H1 (cell line): Measurements from ENCODE around the gene SMIM1. TPM values are rescaled to one million over a fixed set of nuclear protein-coding genes. Genes with fewer than 3 reads are reported as not detected.

Experiments
- CTCF ChIA-PET: fragments of 300-600 bp; sonication (Branson Sonifier 250); formaldehyde crosslinking; loops from one replicate; lab custom pipeline; 2021; ENCODE audit not compliant: partially characterized antibody; lab: Charles Lee
- POLR2A ChIA-PET: fragments of 300-600 bp; sonication (Branson Sonifier 250); formaldehyde crosslinking; loops from one replicate; lab custom pipeline; 2021; ENCODE audit warnings: inconsistent platforms; ENCODE audit not compliant: partially characterized antibody; lab: Charles Lee
- DNase-seq, 2 experiments: peaks; one replicate each; pipeline versions ENCODE4 v3.0.0 to v3.0.0-alpha.2; 2010 to 2022; ENCODE audit warnings: low spot score in 2 of 2, low read depth in 1 of 2, mixed read lengths in 1 of 2
- FAIRE-seq: peaks from 2 replicates; lab custom pipeline; 2011; peaks lifted over from hg19 to GRCh38; lab: Jason Lieb, UNC
- H2AFZ ChIP-seq: 2 replicates; pipeline ENCODE4 v1.8.1; 2012; ENCODE audit warnings: low read length, inconsistent platforms
- H2AK5ac ChIP-seq: 2 replicates; pipeline ENCODE4 v1.6.1; 2013; ENCODE audit warnings: low read depth, low read length
- H2BK120ac ChIP-seq: replicated peaks from 2 replicates; pipeline ENCODE3; 2013; ENCODE audit warnings: low read depth, low read length, inconsistent platforms
- H2BK12ac ChIP-seq: 2 replicates; pipeline ENCODE4 v1.6.1; 2013; ENCODE audit warnings: low read depth, low read length
- H2BK15ac ChIP-seq: 2 replicates; pipeline ENCODE4 v1.6.1; 2013; ENCODE audit warnings: low read length
- H2BK20ac ChIP-seq: 2 replicates; pipeline ENCODE4 v1.6.1; 2013; ENCODE audit warnings: low read length
- H2BK5ac ChIP-seq: 2 replicates; pipeline ENCODE4 v1.6.1; 2013; ENCODE audit warnings: low read depth, low read length
- H3K14ac ChIP-seq: 2 replicates; pipeline ENCODE4 v1.6.1; 2013; ENCODE audit warnings: inconsistent platforms; ENCODE audit not compliant: insufficient read length
- H3K18ac ChIP-seq: 2 replicates; pipeline ENCODE4 v1.6.1; 2013; ENCODE audit warnings: low read length; ENCODE audit errors: extremely low read depth
- H3K23ac ChIP-seq: 2 replicates; pipeline ENCODE4 v1.6.1; 2013; ENCODE audit warnings: inconsistent platforms; ENCODE audit not compliant: insufficient read length
- H3K23me2 ChIP-seq: 2 replicates; pipeline ENCODE4 v1.6.1; 2013; ENCODE audit warnings: low read depth, low read length
- H3K27ac ChIP-seq: 2 replicates; pipeline ENCODE4 v1.6.1; 2011; ENCODE audit warnings: low read depth, low read length, inconsistent platforms
- H3K27me3 ChIP-seq, 4 experiments: replicated peaks in 1 of 4; 1 replicate in 1 of 4; 2 replicates in 3 of 4; pipeline versions ENCODE4 v1.6.1 to v1.8.1; 2011 to 2013; ENCODE audit warnings: low read length in 3 of 4, mild to moderate bottlenecking in 3 of 4, inconsistent platforms in 2 of 4, mixed read lengths in 2 of 4, moderate library complexity in 1 of 4; ENCODE audit not compliant: control insufficient read depth in 3 of 4, insufficient read depth in 3 of 4; ENCODE audit errors: extremely low read depth in 1 of 4
- H3K36me3 ChIP-seq, 4 experiments: 2 replicates each; pipeline versions ENCODE4 v1.6.1 to v1.8.1; 2011 to 2013; ENCODE audit warnings: mild to moderate bottlenecking in 4 of 4, low read length in 3 of 4, moderate library complexity in 2 of 4, control low read depth in 1 of 4, inconsistent platforms in 1 of 4; ENCODE audit not compliant: insufficient read depth in 4 of 4, control insufficient read depth in 2 of 4
- H3K4ac ChIP-seq: replicated peaks from 2 replicates; pipeline ENCODE3; 2013; ENCODE audit warnings: low read length, low read depth, mixed read lengths, inconsistent platforms; ENCODE audit not compliant: insufficient read length
- H3K4me1 ChIP-seq, 4 experiments: replicated peaks in 1 of 4; 1 replicate in 1 of 4; 2 replicates in 3 of 4; pipeline versions ENCODE4 v1.6.1 to v1.8.1; 2011 to 2013; ENCODE audit warnings: low read length in 3 of 4, inconsistent platforms in 2 of 4, mixed read lengths in 1 of 4; ENCODE audit not compliant: insufficient read depth in 4 of 4, control insufficient read depth in 3 of 4
- H3K4me2 ChIP-seq, 2 experiments: 2 replicates each; pipeline versions ENCODE4 v1.6.1 to v1.8.1; 2011 to 2013; ENCODE audit warnings: low read depth in 2 of 2, low read length in 2 of 2, control low read depth in 1 of 2, inconsistent platforms in 1 of 2, mild to moderate bottlenecking in 1 of 2; ENCODE audit not compliant: insufficient read depth in 1 of 2
- H3K4me3 ChIP-seq, 4 experiments: fragments of 200-600, 300-600 bp in 1 of 4; sonication (generic), shearing (Covaris generic), sonication (Bioruptor Twin) in 1 of 4; 2 replicates each; pipeline versions ENCODE4 v1.5.1 to v1.8.1; 2011 to 2016; ENCODE audit warnings: low read length in 4 of 4, low read depth in 3 of 4, control low read depth in 2 of 4, inconsistent platforms in 2 of 4, mild to moderate bottlenecking in 2 of 4, mixed read lengths in 1 of 4, moderate library complexity in 1 of 4; ENCODE audit not compliant: insufficient read depth in 2 of 4; ENCODE audit errors: extremely low read depth in 1 of 4
- H3K56ac ChIP-seq: replicated peaks from 2 replicates; pipeline ENCODE3; 2013; ENCODE audit warnings: low read depth, mild to moderate bottlenecking, mixed read lengths, low read length, inconsistent platforms; ENCODE audit not compliant: insufficient read length
- H3K79me1 ChIP-seq: 2 replicates; pipeline ENCODE4 v1.6.1; 2013; ENCODE audit warnings: low read depth, low read length, control low read depth
- H3K79me2 ChIP-seq, 2 experiments: 2 replicates each; pipeline versions ENCODE4 v1.6.1 to v1.8.1; 2012 to 2013; ENCODE audit warnings: low read length in 2 of 2, mild to moderate bottlenecking in 2 of 2, inconsistent platforms in 1 of 2; ENCODE audit not compliant: insufficient read depth in 2 of 2, control insufficient read depth in 1 of 2
- H3K9ac ChIP-seq, 4 experiments: replicated peaks in 1 of 4; 1 replicate in 1 of 4; 2 replicates in 3 of 4; pipeline versions ENCODE4 v1.6.1 to v1.8.1; 2011 to 2013; ENCODE audit warnings: low read depth in 3 of 4, low read length in 3 of 4, control low read depth in 2 of 4, mild to moderate bottlenecking in 2 of 4, moderate library complexity in 2 of 4, inconsistent platforms in 1 of 4; ENCODE audit errors: extremely low read depth in 1 of 4
- H3K9me3 ChIP-seq, 2 experiments: 2 replicates each; pipeline versions ENCODE4 v1.6.1 to v1.8.1; 2012 to 2013; ENCODE audit warnings: mild to moderate bottlenecking in 2 of 2, moderate library complexity in 2 of 2, control low read depth in 1 of 2, inconsistent platforms in 1 of 2, low read depth in 1 of 2, low read length in 1 of 2, mixed read lengths in 1 of 2; ENCODE audit not compliant: insufficient read depth in 2 of 2
- H4K20me1 ChIP-seq, 2 experiments: replicated peaks in 1 of 2; 2 replicates each; pipeline versions ENCODE3 to v1.8.1; 2011 to 2013; ENCODE audit warnings: inconsistent platforms in 2 of 2, low read length in 2 of 2, mild to moderate bottlenecking in 1 of 2; ENCODE audit not compliant: insufficient read depth in 2 of 2, control insufficient read depth in 1 of 2
- H4K5ac ChIP-seq: 2 replicates; pipeline ENCODE4 v1.6.1; 2013; ENCODE audit warnings: low read length, low read depth, mixed read lengths, inconsistent platforms; ENCODE audit not compliant: insufficient read length
- H4K8ac ChIP-seq: 2 replicates; pipeline ENCODE4 v1.8.0; 2013; ENCODE audit warnings: mild to moderate bottlenecking, moderate library complexity, low read length, inconsistent platforms; ENCODE audit not compliant: insufficient read depth; ENCODE audit errors: extremely low read depth
- H4K91ac ChIP-seq: replicated peaks from 2 replicates; pipeline ENCODE3; 2013; ENCODE audit warnings: low read length, mixed read lengths, inconsistent platforms; ENCODE audit not compliant: insufficient read length
- BCL11A ChIP-seq, 2 experiments: IDR thresholded peaks; one replicate each; pipeline ENCODE4 v1.6.1; 2011; ENCODE audit warnings: low read depth in 2 of 2, low read length in 2 of 2, mild to moderate bottlenecking in 2 of 2
- CHD2 ChIP-seq: IDR thresholded peaks from 2 replicates; pipeline ENCODE4 v1.6.1; 2012; ENCODE audit warnings: low read length, improper control_type of control experiment
- CREB1 ChIP-seq: IDR thresholded peaks from 2 replicates; pipeline ENCODE4 v1.6.1; 2012; ENCODE audit warnings: inconsistent platforms
- EGR1 ChIP-seq: IDR thresholded peaks from 2 replicates; pipeline ENCODE4 v1.6.1; 2011; ENCODE audit warnings: low read depth, low read length, borderline replicate concordance
- EP300 ChIP-seq, 2 experiments: IDR thresholded peaks; 1 replicate in 1 of 2; 2 replicates in 1 of 2; pipeline ENCODE4 v1.6.1; 2011 to 2012; ENCODE audit warnings: low read depth in 2 of 2, low read length in 2 of 2, mild to moderate bottlenecking in 2 of 2, borderline replicate concordance in 1 of 2, inconsistent platforms in 1 of 2, moderate library complexity in 1 of 2
- NANOG ChIP-seq: IDR thresholded peaks from 2 replicates; pipeline ENCODE4 v1.6.1; 2011; ENCODE audit warnings: low read length, low read depth, mild to moderate bottlenecking, inconsistent platforms; ENCODE audit not compliant: insufficient read depth, poor library complexity, severe bottlenecking
- POLR2A ChIP-seq, 2 experiments: IDR thresholded peaks; 1 replicate in 1 of 2; 2 replicates in 1 of 2; pipeline ENCODE4 v1.6.1; 2011; ENCODE audit warnings: low read depth in 2 of 2, low read length in 2 of 2, mild to moderate bottlenecking in 2 of 2; ENCODE audit errors: control extremely low read depth in 1 of 2
- SAP30 ChIP-seq: fragments of 300-600 bp; sonication (generic); IDR thresholded peaks from 2 replicates; pipeline ENCODE4 v1.7.1; 2012; ENCODE audit warnings: low read length, moderate library complexity, mild to moderate bottlenecking, inconsistent platforms; ENCODE audit not compliant: insufficient read depth, insufficient replicate concordance
- SIN3A ChIP-seq, 2 experiments: IDR thresholded peaks in 1 of 2; conservative IDR thresholded peaks in 1 of 2; 2 replicates each; pipeline ENCODE4 v1.6.1; 2011 to 2012; ENCODE audit warnings: low read length in 2 of 2, improper control_type of control experiment in 1 of 2, low read depth in 1 of 2, mild to moderate bottlenecking in 1 of 2
- WGBS, 2 experiments: shearing (Covaris generic) in 1 of 2; methylation state at CpG; one replicate each; pipeline versions ENCODE4 v1.1.6 to v1.1.7; 2013 to 2015; ENCODE audit warnings: low lambda C conversion rate in 2 of 2, mixed read lengths in 2 of 2, inconsistent platforms in 1 of 2, low coverage in 1 of 2, missing lambda C conversion rate in 1 of 2; ENCODE audit not compliant: insufficient replicate concordance in 2 of 2, insufficient coverage in 1 of 2, insufficient read length in 1 of 2; ENCODE audit errors: extremely low coverage in 1 of 2, missing lambda C conversion rate in 1 of 2; 5-methylcytosine and 5-hydroxymethylcytosine counted together
- polyA plus RNA-seq, 7 experiments: library from polyadenylated mRNA; depleted of rRNA in 3 of 7; stranded (reverse) in 5 of 7; unstranded in 2 of 7; fragments of >200 nt in 5 of 7; fragments of 200-250 nt in 2 of 7; gene quantifications; 1 replicate in 5 of 7; 2 replicates in 1 of 7; 4 replicates in 1 of 7; pipeline versions ENCODE4 v1.2.1 to v1.2.3, GENCODE V29; 2011 to 2013; ENCODE audit warnings: missing spikeins in 2 of 7, mixed read lengths in 2 of 7
- total RNA-seq: library from RNA; stranded (reverse); fragmentation: NEBNext Ultra II Directional; extraction: Animal tissue kit (Norgen Biotek cat#: 25700); gene quantifications from 2 replicates; pipeline ENCODE4 v1.2.1, GENCODE V29; 2021

The SMIM1 gene
- total and polyA plus RNA-seq, 2 of the 8 experiments (the other 6 are each of a cell fraction or from before 2014, with no cell fraction given): 7.7 to 9.7 TPM

GRCh38 chr1:3787349-3787715 lies 14.8 kb downstream of the SMIM1 start:
- no peak overlapping the region for H3K4me2 ChIP-seq
- ChIA-PET POLR2A (interaction anchor here (1.1 to 9.8 kb wide), 5 partner anchors 9 to 62 kb away, joined by 3 to 84 read pairs (median 4); partner anchors contain the start of gene LRRC47), CTCF (interaction anchor here (0.5 to 5.7 kb wide), 11 partner anchors 9 to 940 kb away, joined by 3 to 40 read pairs (median 4); partner anchors contain the start of gene LRRC47)
- H3K18ac ChIP-seq: no peak overlapping the region
- no peak overlapping the region for H2AFZ ChIP-seq
- H4K91ac ChIP-seq: no peak overlapping the region
- H3K36me3 ChIP-seq: peaks cover 18 to 39% (median 35%) of the 10 kb centered on the region in 4 experiments
- peaks cover 3 to 23% (median 16%) of the 10 kb centered on the region in 4 experiments for H3K4me1 ChIP-seq
- no peak overlapping the region for H2BK12ac ChIP-seq
- no peaks in the 10 kb centered on the region for H3K23me2 ChIP-seq
- H2AK5ac ChIP-seq: no peak overlapping the region
- H3K4me3 ChIP-seq: no peak overlapping the region
- H2BK20ac ChIP-seq: no peak overlapping the region
- no peak overlapping the region for H3K56ac ChIP-seq
- H3K27ac ChIP-seq: no peak overlapping the region
- H3K79me2 ChIP-seq: peaks cover 9 to 52% of the 10 kb centered on the region in 2 experiments
- no peak overlapping the region for H2BK15ac ChIP-seq
- no peak overlapping the region; the same call in 1 of the 2 replicates for H2BK5ac ChIP-seq
- no peak overlapping the region for H2BK120ac ChIP-seq
- H4K20me1 ChIP-seq: peaks cover 11 to 27% of the 10 kb centered on the region in 2 experiments
- TF ChIP-seq SIN3A (conservative IDR thresholded peaks at IDR 0.05 in 1 of 2, IDR thresholded peaks at IDR 0.05 in 1 of 2; ENCODE audit: low read depth in 1 of 2, low read length in 2 of 2): no peak
- no peak for TF ChIP-seq EGR1
- no peak for TF ChIP-seq CHD2
- TF ChIP-seq CREB1: no peak
- no peak for TF ChIP-seq SAP30
- no peak for TF ChIP-seq EP300 (IDR thresholded peaks at IDR 0.05; ENCODE audit: borderline replicate concordance in 1 of 2, low read depth in 2 of 2, low read length in 2 of 2)
- TF ChIP-seq BCL11A (IDR thresholded peaks at IDR 0.05; ENCODE audit: low read depth in 2 of 2, low read length in 2 of 2): no peak
- no peak for TF ChIP-seq NANOG
- TF ChIP-seq POLR2A (IDR thresholded peaks at IDR 0.05; ENCODE audit: control extremely low read depth in 1 of 2, low read depth in 2 of 2, low read length in 2 of 2): no peak
- TF ChIP-seq, all 59 proteins: peak for 0
- WGBS, 2 experiments: 90% methylated on average over 10 of the region's 10 CpGs; no CpG with 5 or more reads in 1 of the 2 experiments
- DNase-seq: no peak
- FAIRE-seq: no peak
- Histone ChIP-seq H3K14ac (no peak overlapping the region), H4K8ac (no peak overlapping the region), H3K79me1 (peaks cover 31% of the 10 kb centered on the region), H4K5ac (no peak overlapping the region), H3K9me3 (no peaks in the 10 kb centered on the region), H3K4ac (no peak overlapping the region), H3K27me3 (no peaks in the 10 kb centered on the region), H3K23ac (no peak overlapping the region), H3K9ac (no peak overlapping the region)
